Mesenchymal stem cell (in vitro differentiated cells and primary cell): ENCODE measurements around the gene GNAT3.
A peak's percentile ranks its signal among the peaks of the same experiment; 100 is the strongest.

Experiments used
- DNase-seq: peaks from one replicate; pipeline ENCODE4 v3.0.0-alpha.2; 2013
- H2AFZ ChIP-seq: one replicate; pipeline ENCODE4 v1.6.1; 2013; ENCODE audit warnings: low read depth, mild to moderate bottlenecking, control low read depth, inconsistent platforms, low read length, moderate library complexity
- H2AK5ac ChIP-seq: 2 replicates; pipeline ENCODE4 v1.6.1; 2013; ENCODE audit warnings: low read length, moderate library complexity, mild to moderate bottlenecking, inconsistent platforms; ENCODE audit not compliant: severe bottlenecking
- H2BK120ac ChIP-seq: one replicate; pipeline ENCODE4 v1.6.1; 2013; ENCODE audit warnings: low read depth, mild to moderate bottlenecking, inconsistent platforms, low read length, moderate library complexity
- H2BK12ac ChIP-seq, 2 experiments: one replicate each; pipeline ENCODE4 v1.6.1; 2013; ENCODE audit warnings: inconsistent platforms in 2 of 2, low read length in 2 of 2, mild to moderate bottlenecking in 2 of 2, moderate library complexity in 2 of 2, control low read depth in 1 of 2
- H2BK15ac ChIP-seq: one replicate; pipeline ENCODE4 v1.6.1; 2013; ENCODE audit warnings: mild to moderate bottlenecking, low read depth, inconsistent platforms; ENCODE audit not compliant: poor library complexity, severe bottlenecking
- H2BK5ac ChIP-seq: 2 replicates; pipeline ENCODE4 v1.6.1; 2013; ENCODE audit warnings: low read depth, mild to moderate bottlenecking, low read length, control low read depth, inconsistent platforms; ENCODE audit not compliant: poor library complexity, severe bottlenecking
- H3K14ac ChIP-seq, 2 experiments: one replicate each; pipeline ENCODE4 v1.6.1; 2013; ENCODE audit warnings: inconsistent platforms in 2 of 2, low read length in 2 of 2, control low read depth in 1 of 2, mild to moderate bottlenecking in 1 of 2, moderate library complexity in 1 of 2
- H3K18ac ChIP-seq, 2 experiments: one replicate each; pipeline ENCODE4 v1.6.1; 2013; ENCODE audit warnings: inconsistent platforms in 2 of 2, low read length in 2 of 2, control low read depth in 1 of 2, low read depth in 1 of 2, mild to moderate bottlenecking in 1 of 2
- H3K23ac ChIP-seq, 2 experiments: one replicate each; pipeline ENCODE4 v1.6.1; 2013; ENCODE audit warnings: inconsistent platforms in 2 of 2, low read length in 2 of 2, mild to moderate bottlenecking in 2 of 2, moderate library complexity in 2 of 2, control low read depth in 1 of 2
- H3K27ac ChIP-seq: 2 replicates; pipeline ENCODE4 v1.5.1; 2013; ENCODE audit warnings: mild to moderate bottlenecking, moderate library complexity, low read length, control low read depth, inconsistent platforms; ENCODE audit not compliant: poor library complexity, severe bottlenecking
- H3K27me3 ChIP-seq, 2 experiments: 2 replicates each; pipeline versions ENCODE4 v1.6.1 to v1.7.0; 2013; ENCODE audit warnings: low read length in 2 of 2, mild to moderate bottlenecking in 2 of 2, moderate library complexity in 2 of 2, control low read depth in 1 of 2, inconsistent platforms in 1 of 2; ENCODE audit not compliant: control insufficient read depth in 1 of 2, insufficient read depth in 1 of 2
- H3K36me3 ChIP-seq, 2 experiments: 2 replicates each; pipeline versions ENCODE4 v1.6.1 to v1.7.0; 2013; ENCODE audit warnings: low read length in 2 of 2, control low read depth in 1 of 2, inconsistent platforms in 1 of 2, low read depth in 1 of 2, mild to moderate bottlenecking in 1 of 2; ENCODE audit not compliant: insufficient read depth in 2 of 2, control insufficient read depth in 1 of 2
- H3K4ac ChIP-seq, 2 experiments: one replicate each; pipeline ENCODE4 v1.6.1; 2013; ENCODE audit warnings: inconsistent platforms in 2 of 2, low read length in 2 of 2, mild to moderate bottlenecking in 2 of 2, moderate library complexity in 2 of 2, control low read depth in 1 of 2, low read depth in 1 of 2
- H3K4me1 ChIP-seq: 2 replicates; pipeline ENCODE4 v1.6.1; 2013; ENCODE audit warnings: low read depth, low read length, control low read depth; ENCODE audit not compliant: control insufficient read depth, insufficient read depth
- H3K4me2 ChIP-seq: 2 replicates; pipeline ENCODE4 v1.6.1; 2013; ENCODE audit warnings: low read length, mild to moderate bottlenecking, inconsistent platforms; ENCODE audit not compliant: poor library complexity, severe bottlenecking
- H3K4me3 ChIP-seq, 2 experiments: 2 replicates each; pipeline versions ENCODE4 v1.5.1 to v1.7.0; 2013; ENCODE audit warnings: low read length in 2 of 2, mild to moderate bottlenecking in 2 of 2, control low read depth in 1 of 2, low read depth in 1 of 2; ENCODE audit not compliant: insufficient read depth in 1 of 2
- H3K79me1 ChIP-seq: replicated peaks from 2 replicates; pipeline ENCODE4 v1.6.1; 2013; ENCODE audit warnings: mild to moderate bottlenecking, control low read depth, low read length, inconsistent platforms; ENCODE audit not compliant: poor library complexity, severe bottlenecking
- H3K9ac ChIP-seq: 2 replicates; pipeline ENCODE4 v1.7.0; 2013; ENCODE audit warnings: mild to moderate bottlenecking, low read length, moderate library complexity
- H3K9me3 ChIP-seq: 2 replicates; pipeline ENCODE4 v1.7.0; 2013; ENCODE audit warnings: mild to moderate bottlenecking, low read length; ENCODE audit not compliant: control insufficient read depth
- H4K8ac ChIP-seq: one replicate; pipeline ENCODE4 v1.6.1; 2013; ENCODE audit warnings: inconsistent platforms, mild to moderate bottlenecking, low read length, moderate library complexity
- H4K91ac ChIP-seq: one replicate; pipeline ENCODE4 v1.6.1; 2013; ENCODE audit warnings: mild to moderate bottlenecking, low read length, inconsistent platforms
- WGBS: methylation state at CpG from one replicate; pipeline ENCODE4 v1.1.7; 2013; ENCODE audit warnings: mixed read lengths; 5-methylcytosine and 5-hydroxymethylcytosine counted together

The GNAT3 gene

GRCh38 chr7:80521809-80522208 lies 9.9 kb upstream of the GNAT3 start:
- no peak overlapping the region for H2AK5ac ChIP-seq
- H2BK15ac ChIP-seq, result no peak overlapping the region
- no peak overlapping the region for H4K91ac ChIP-seq
- H2AFZ ChIP-seq, result no peak overlapping the region
- no peak overlapping the region for H3K18ac ChIP-seq
- no peak overlapping the region for H3K23ac ChIP-seq
- no peak overlapping the region for H4K8ac ChIP-seq
- H2BK5ac ChIP-seq, result no peak overlapping the region
- no peaks in the 10 kb centered on the region for H3K27me3 ChIP-seq
- no peak for DNase-seq
- no peaks in the 10 kb centered on the region for H3K36me3 ChIP-seq
- H3K79me1 ChIP-seq, result no peaks in the 10 kb centered on the region
- H3K14ac ChIP-seq, result no peak overlapping the region
- H3K27ac ChIP-seq, result no peak overlapping the region
- H3K4me3 ChIP-seq, result no peak overlapping the region
- H3K4ac ChIP-seq, result no peak overlapping the region
- H3K4me1 ChIP-seq, result no peaks in the 10 kb centered on the region
- no peak overlapping the region for H3K4me2 ChIP-seq
- no peak overlapping the region for H2BK120ac ChIP-seq
- H3K9ac ChIP-seq, result no peak overlapping the region
- WGBS, result 100% methylated on average over 2 of the region's 2 CpGs
- H3K9me3 ChIP-seq, result no peaks in the 10 kb centered on the region
- H2BK12ac ChIP-seq, result peak overlapping the region in 1 of 2 experiments; percentile 79

GRCh38 chr7:80520199-80520598 lies 8.3 kb upstream of the GNAT3 start:
- 39% methylated on average over 2 of the region's 2 CpGs for WGBS
- H2AK5ac ChIP-seq, result no peak overlapping the region

GRCh38 chr7:80517282-80517747 lies 5.5 kb upstream of the GNAT3 start:
- no peak overlapping the region for H3K18ac ChIP-seq
- no peak overlapping the region for H2AK5ac ChIP-seq
- no peak overlapping the region for H3K27ac ChIP-seq
- H3K4me3 ChIP-seq, result no peak overlapping the region
- DNase-seq, result no peak
- no peak overlapping the region for H3K14ac ChIP-seq
- no peak overlapping the region for H3K9ac ChIP-seq
- H2BK5ac ChIP-seq, result no peak overlapping the region
- no peak overlapping the region for H3K4ac ChIP-seq
- H4K8ac ChIP-seq, result no peak overlapping the region
- H4K91ac ChIP-seq, result no peak overlapping the region
- WGBS, result no CpG with 5 or more reads among the region's 4 CpGs
- no peaks in the 10 kb centered on the region for H3K4me1 ChIP-seq
- no peak overlapping the region for H2BK12ac ChIP-seq
- no peaks in the 10 kb centered on the region for H3K27me3 ChIP-seq
- H2AFZ ChIP-seq, result no peak overlapping the region
- no peaks in the 10 kb centered on the region for H3K79me1 ChIP-seq
- no peak overlapping the region for H3K23ac ChIP-seq
- no peaks in the 10 kb centered on the region for H3K9me3 ChIP-seq
- no peak overlapping the region for H3K4me2 ChIP-seq
- no peak overlapping the region for H2BK15ac ChIP-seq
- no peak overlapping the region for H2BK120ac ChIP-seq
- H3K36me3 ChIP-seq, result no peaks in the 10 kb centered on the region

More at GRCh38 chr7:80520199-80520598, 8.3 kb upstream of the GNAT3 start:
- Histone ChIP-seq H3K9ac (no peak overlapping the region), H2AFZ (no peak overlapping the region), H3K14ac (no peak overlapping the region), H2BK120ac (no peak overlapping the region), H3K4me3 (no peak overlapping the region), H3K27ac (no peak overlapping the region), H3K4me2 (no peak overlapping the region), H4K91ac (no peak overlapping the region), H2BK12ac (no peak overlapping the region), H4K8ac (no peak overlapping the region), H3K18ac (no peak overlapping the region), H3K23ac (no peak overlapping the region), H2BK15ac (no peak overlapping the region), H3K27me3 (no peaks in the 10 kb centered on the region), H2BK5ac (no peak overlapping the region), H3K4me1 (no peaks in the 10 kb centered on the region), H3K79me1 (no peaks in the 10 kb centered on the region), H3K36me3 (no peaks in the 10 kb centered on the region), H3K9me3 (no peaks in the 10 kb centered on the region), H3K4ac (no peak overlapping the region)
- DNase-seq, result peak; percentile 22

- no peak overlapping the region for H3K4ac ChIP-seq
- no peak overlapping the region for H2BK5ac ChIP-seq
- H3K27ac ChIP-seq, result no peak overlapping the region
- no peaks in the 10 kb centered on the region for H3K4me1 ChIP-seq
- H3K4me3 ChIP-seq, result no peak overlapping the region
- no peak for DNase-seq
- no peaks in the 10 kb centered on the region for H3K9me3 ChIP-seq
- H2BK120ac ChIP-seq, result no peak overlapping the region
- H2AK5ac ChIP-seq, result no peak overlapping the region
- no peak overlapping the region for H4K91ac ChIP-seq
- H2AFZ ChIP-seq, result no peak overlapping the region
- H3K4me2 ChIP-seq, result no peak overlapping the region
- no peak overlapping the region for H4K8ac ChIP-seq
- H2BK15ac ChIP-seq, result no peak overlapping the region
- no peak overlapping the region for H3K9ac ChIP-seq
- no peaks in the 10 kb centered on the region for H3K79me1 ChIP-seq
- no peaks in the 10 kb centered on the region for H3K36me3 ChIP-seq
- H3K23ac ChIP-seq, result no peak overlapping the region
- H3K14ac ChIP-seq, result no peak overlapping the region
- no peaks in the 10 kb centered on the region for H3K27me3 ChIP-seq
- no peak overlapping the region for H2BK12ac ChIP-seq
- no peak overlapping the region for H3K18ac ChIP-seq
Measured at GRCh38 chr7:80515298-80515697, 3.4 kb upstream of the GNAT3 start.
